Keratinocyte (primary cell): ENCODE measurements around the gene LRRC7. TPM values are rescaled to one million over a fixed set of nuclear protein-coding genes. Genes with fewer than 3 reads are reported as not detected.

ENCODE experiments used
- DNase-seq: peaks from one replicate; pipeline ENCODE4 v3.0.0-alpha.2; 2011; ENCODE audit warnings: low read depth, missing footprints, low spot score
- FAIRE-seq: peaks from 2 replicates; lab custom pipeline; 2011; peaks lifted over from hg19 to GRCh38; lab: Jason Lieb, UNC
- H2AFZ ChIP-seq: 2 replicates; pipeline ENCODE4 v1.6.0; 2012; ENCODE audit warnings: low read length, control low read depth, inconsistent platforms; ENCODE audit not compliant: control insufficient read depth
- H3K27ac ChIP-seq: 2 replicates; pipeline ENCODE4 v1.5.1; 2011; ENCODE audit warnings: low read length; ENCODE audit not compliant: control insufficient read depth, insufficient read depth
- H3K27me3 ChIP-seq: 3 replicates; pipeline ENCODE4 v1.6.0; 2011; ENCODE audit warnings: low read length; ENCODE audit not compliant: control insufficient read depth, insufficient read depth; ENCODE audit errors: extremely low read depth
- H3K36me3 ChIP-seq, 2 experiments: 2 replicates in 1 of 2; 3 replicates in 1 of 2; pipeline ENCODE4 v1.5.1; 2011; ENCODE audit warnings: low read length in 2 of 2, mild to moderate bottlenecking in 1 of 2; ENCODE audit not compliant: control insufficient read depth in 2 of 2, insufficient read depth in 2 of 2; ENCODE audit errors: extremely low read depth in 1 of 2
- H3K4me1 ChIP-seq: 3 replicates; pipeline ENCODE4 v1.5.1; 2011; ENCODE audit warnings: low read length; ENCODE audit not compliant: control insufficient read depth, insufficient read depth; ENCODE audit errors: extremely low read depth
- H3K4me2 ChIP-seq: 3 replicates; pipeline ENCODE4 v1.6.0; 2011; ENCODE audit warnings: low read depth, low read length; ENCODE audit not compliant: control insufficient read depth, insufficient read depth; ENCODE audit errors: extremely low read depth
- H3K4me3 ChIP-seq, 3 experiments: fragments of 200-600 bp in 1 of 3; sonication (generic) in 1 of 3; 2 replicates in 2 of 3; 3 replicates in 1 of 3; pipeline ENCODE4 v1.5.1; 2011 to 2016; ENCODE audit warnings: low read length in 3 of 3, mild to moderate bottlenecking in 3 of 3, control low read depth in 2 of 3, inconsistent platforms in 1 of 3, low read depth in 1 of 3, mixed read lengths in 1 of 3, mixed run types in 1 of 3, moderate library complexity in 1 of 3; ENCODE audit not compliant: control insufficient read depth in 2 of 3, insufficient read depth in 2 of 3; ENCODE audit errors: extremely low read depth in 1 of 3
- H3K79me2 ChIP-seq: 2 replicates; pipeline ENCODE4 v1.6.0; 2012; ENCODE audit warnings: low read length; ENCODE audit not compliant: control insufficient read depth, insufficient read depth
- H3K9ac ChIP-seq: 3 replicates; pipeline ENCODE4 v1.6.0; 2011; ENCODE audit warnings: low read length; ENCODE audit not compliant: control insufficient read depth, insufficient read depth; ENCODE audit errors: extremely low read depth
- H3K9me1 ChIP-seq: 3 replicates; pipeline ENCODE4 v1.6.0; 2011; ENCODE audit warnings: low read length; ENCODE audit not compliant: control insufficient read depth, insufficient read depth; ENCODE audit errors: extremely low read depth
- H3K9me3 ChIP-seq: 2 replicates; pipeline ENCODE4 v1.5.1; 2012; ENCODE audit warnings: low read depth, low read length; ENCODE audit not compliant: control insufficient read depth
- H4K20me1 ChIP-seq: 3 replicates; pipeline ENCODE4 v1.6.0; 2011; ENCODE audit warnings: low read length; ENCODE audit not compliant: control insufficient read depth, insufficient read depth; ENCODE audit errors: extremely low read depth
- CTCF ChIP-seq, 3 experiments: IDR thresholded peaks in 1 of 3; conservative IDR thresholded peaks in 1 of 3; optimal IDR thresholded peaks in 1 of 3; 2 replicates in 2 of 3; 3 replicates in 1 of 3; pipeline versions ENCODE3 to v1.5.1; 2011; ENCODE audit warnings: low read length in 3 of 3, mild to moderate bottlenecking in 3 of 3, moderate library complexity in 2 of 3, control low read depth in 1 of 3, inconsistent platforms in 1 of 3; ENCODE audit not compliant: insufficient read depth in 2 of 3; ENCODE audit errors: extremely low read depth in 1 of 3
- EZH2 ChIP-seq: IDR thresholded peaks from one replicate; pipeline ENCODE4 v1.6.1; 2012; ENCODE audit warnings: inconsistent platforms, mild to moderate bottlenecking, low read length, moderate library complexity
- dilution Hi-C: fragments of 300-500 bp; cut with MboI; formaldehyde crosslinking; loops from one replicate; pipeline ENCODE4 v1.7.0; 2020; ENCODE audit warnings: low sequenced_read_pairs; ENCODE audit not compliant: extremely low pct_ligation_motif_present
- polyA plus RNA-seq, 5 experiments: library from polyadenylated mRNA; depleted of rRNA in 3 of 5; stranded (reverse) in 3 of 5; stranded (forward) in 1 of 5; unstranded in 1 of 5; fragments of >200 nt; gene quantifications; 1 replicate in 1 of 5; 2 replicates in 3 of 5; 3 replicates in 1 of 5; pipeline versions ENCODE4 v1.2.1 to v1.2.3, GENCODE V29; 2011 to 2012; ENCODE audit warnings: missing spikeins in 2 of 5, low read depth in 1 of 5, low replicate concordance in 1 of 5

The LRRC7 gene
- polyA plus RNA-seq, 1 donor (not counting 4 experiments of a cell fraction or from before 2014, with no cell fraction given) = 0.28 TPM

- dilution Hi-C loops = no loop called here
- no peaks in the 10 kb centered on the region for H3K79me2 ChIP-seq
- no peaks in the 10 kb centered on the region for H3K4me1 ChIP-seq
- no peak overlapping the region for H3K9ac ChIP-seq
- H4K20me1 ChIP-seq = no peaks in the 10 kb centered on the region
- H3K36me3 ChIP-seq = no peaks in the 10 kb centered on the region
- TF ChIP-seq EZH2 = no peak
- peak; percentile 65 to 70 (median 68) for TF ChIP-seq CTCF (optimal IDR thresholded peaks at IDR 0.05 in 1 of 3, IDR thresholded peaks at IDR 0.05 in 1 of 3, conservative IDR thresholded peaks at IDR 0.05 in 1 of 3; ENCODE audit: extremely low read depth in 1 of 3, insufficient read depth in 2 of 3, low read length in 3 of 3)
- H3K27ac ChIP-seq = no peak overlapping the region
- H3K4me3 ChIP-seq = no peak overlapping the region
- DNase-seq = peak; percentile 33
- no peak overlapping the region for H2AFZ ChIP-seq
- no peaks in the 10 kb centered on the region for H3K27me3 ChIP-seq
- H3K9me1 ChIP-seq = no peaks in the 10 kb centered on the region
- H3K4me2 ChIP-seq = no peak overlapping the region
- H3K9me3 ChIP-seq = no peaks in the 10 kb centered on the region
- FAIRE-seq = peak; percentile 87
Measured at GRCh38 chr1:69737527-69738185, 169.9 kb downstream of the LRRC7 start.

- no peak overlapping the region for H3K9ac ChIP-seq
- H3K27me3 ChIP-seq = no peaks in the 10 kb centered on the region
- H3K4me2 ChIP-seq = no peak overlapping the region
- H2AFZ ChIP-seq = no peak overlapping the region
- FAIRE-seq (no peak), DNase-seq (no peak)
- H3K79me2 ChIP-seq = no peaks in the 10 kb centered on the region
- no peak for TF ChIP-seq CTCF (optimal IDR thresholded peaks at IDR 0.05 in 1 of 3, IDR thresholded peaks at IDR 0.05 in 1 of 3, conservative IDR thresholded peaks at IDR 0.05 in 1 of 3; ENCODE audit: extremely low read depth in 1 of 3, insufficient read depth in 2 of 3, low read length in 3 of 3)
- no peak for TF ChIP-seq EZH2
- no peaks in the 10 kb centered on the region for H3K9me1 ChIP-seq
- no peaks in the 10 kb centered on the region for H3K36me3 ChIP-seq
- no peak overlapping the region for H3K27ac ChIP-seq
- no peak overlapping the region for H3K4me3 ChIP-seq
- dilution Hi-C loops = no loop called here
- H4K20me1 ChIP-seq = no peaks in the 10 kb centered on the region
- H3K4me1 ChIP-seq = no peaks in the 10 kb centered on the region
- H3K9me3 ChIP-seq = no peaks in the 10 kb centered on the region
Measured at GRCh38 chr1:69738458-69739250, 170.9 kb downstream of the LRRC7 start.
